Omental fat pad (tissue), 4 donors: ENCODE data around the gene N4BP2L2. TPM values are rescaled to one million over a fixed set of nuclear protein-coding genes. Genes with fewer than 3 reads are reported as not detected.

ENCODE experiments used
- ATAC-seq: fragments of 150-250 bp; one replicate; pipeline ENCODE4 v1.9.1; 2016; ENCODE audit warnings: mild to moderate bottlenecking, moderate library complexity; ENCODE audit not compliant: low FRiP score
- DNase-seq: peaks from one replicate; pipeline ENCODE4 v3.0.0-alpha.2; 2019; ENCODE audit warnings: low spot score
- small RNA-seq: library from RNA; depleted of rRNA; stranded (forward); fragments of <200 nt; gene quantifications from one replicate; pipeline ENCODE3, GENCODE V24; 2016
- total RNA-seq, 4 donors: library from RNA; depleted of rRNA; stranded (reverse); fragments of >200 nt; gene quantifications; one replicate each; pipeline ENCODE4 v1.1.0, GENCODE V29; 2016
- TF ChIP-seq, protein P1 (sequence below), 3 donors: fragments of 450-650 bp; IDR thresholded peaks; one replicate each; pipeline ENCODE4 v1.5.1; 2016 to 2017; ENCODE audit warnings: antibody characterized with exemption in 3 of 3, mild to moderate bottlenecking in 3 of 3, moderate library complexity in 2 of 3

The N4BP2L2 gene
- total RNA-seq, 4 donors from 2014 or later: 95.2 to 202 (median 136) TPM

- TF ChIP-seq, protein P1, sequence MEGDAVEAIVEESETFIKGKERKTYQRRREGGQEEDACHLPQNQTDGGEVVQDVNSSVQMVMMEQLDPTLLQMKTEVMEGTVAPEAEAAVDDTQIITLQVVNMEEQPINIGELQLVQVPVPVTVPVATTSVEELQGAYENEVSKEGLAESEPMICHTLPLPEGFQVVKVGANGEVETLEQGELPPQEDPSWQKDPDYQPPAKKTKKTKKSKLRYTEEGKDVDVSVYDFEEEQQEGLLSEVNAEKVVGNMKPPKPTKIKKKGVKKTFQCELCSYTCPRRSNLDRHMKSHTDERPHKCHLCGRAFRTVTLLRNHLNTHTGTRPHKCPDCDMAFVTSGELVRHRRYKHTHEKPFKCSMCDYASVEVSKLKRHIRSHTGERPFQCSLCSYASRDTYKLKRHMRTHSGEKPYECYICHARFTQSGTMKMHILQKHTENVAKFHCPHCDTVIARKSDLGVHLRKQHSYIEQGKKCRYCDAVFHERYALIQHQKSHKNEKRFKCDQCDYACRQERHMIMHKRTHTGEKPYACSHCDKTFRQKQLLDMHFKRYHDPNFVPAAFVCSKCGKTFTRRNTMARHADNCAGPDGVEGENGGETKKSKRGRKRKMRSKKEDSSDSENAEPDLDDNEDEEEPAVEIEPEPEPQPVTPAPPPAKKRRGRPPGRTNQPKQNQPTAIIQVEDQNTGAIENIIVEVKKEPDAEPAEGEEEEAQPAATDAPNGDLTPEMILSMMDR (IDR thresholded peaks at IDR 0.05): no peak
- ATAC-seq (no peak), DNase-seq (no peak)
Measured at GRCh38 chr13:32384702-32385101, 153.9 kb downstream of the N4BP2L2 start.

GRCh38 chr13:32383836-32384618, 154.6 kb downstream of the N4BP2L2 start:
- ATAC-seq (no peak), DNase-seq (no peak)
- TF ChIP-seq, protein P1 (IDR thresholded peaks at IDR 0.05): no peak

Small RNA genes lying within 50 kb of the gene (small RNA-seq; reads per million reads assigned to genes)
- gene RF00190: not detected

Other genes starting within 250 kb of the N4BP2L2 start
- not detected for gene ZAR1L, start 223.4 kb downstream of the N4BP2L2 start, total RNA-seq
- gene BRCA2, start 223.3 kb downstream of the N4BP2L2 start, total RNA-seq: 1 to 10 TPM; 2.0 to 3.3 (median 2.5) TPM
- gene N4BP2L1, start 110.7 kb downstream of the N4BP2L2 start, total RNA-seq: 10 to 100 TPM; 10.6 to 28.4 (median 16.3) TPM
- gene PDS5B, start 47.7 kb upstream of the N4BP2L2 start, total RNA-seq: 10 to 100 TPM; 20.4 to 55.0 (median 25.8) TPM